Keratinocyte (primary cell): ENCODE measurements around the gene GRAMD2B.

ENCODE experiments used
- CTCF ChIP-seq, 3 experiments: IDR thresholded peaks in 1 of 3; conservative IDR thresholded peaks in 1 of 3; optimal IDR thresholded peaks in 1 of 3; 2 replicates in 2 of 3; 3 replicates in 1 of 3; pipeline versions ENCODE3 to v1.5.1; 2011; ENCODE audit warnings: low read length in 3 of 3, mild to moderate bottlenecking in 3 of 3, moderate library complexity in 2 of 3, control low read depth in 1 of 3, inconsistent platforms in 1 of 3; ENCODE audit not compliant: insufficient read depth in 2 of 3; ENCODE audit errors: extremely low read depth in 1 of 3
- EZH2 ChIP-seq: IDR thresholded peaks from one replicate; pipeline ENCODE4 v1.6.1; 2012; ENCODE audit warnings: inconsistent platforms, mild to moderate bottlenecking, low read length, moderate library complexity

GRCh38 chr5:126445502-126446174, 22.4 kb downstream of the GRAMD2B start:
- TF ChIP-seq CTCF (optimal IDR thresholded peaks at IDR 0.05 in 1 of 3, IDR thresholded peaks at IDR 0.05 in 1 of 3, conservative IDR thresholded peaks at IDR 0.05 in 1 of 3; ENCODE audit: extremely low read depth in 1 of 3, insufficient read depth in 2 of 3, low read length in 3 of 3) (no peak), EZH2 (no peak)
